Caco-2 (cell line): ENCODE data around the gene VWA2. TPM values are rescaled to one million over a fixed set of nuclear protein-coding genes. Genes with fewer than 3 reads are reported as not detected.

ENCODE experiments used
- BruUV-seq: library from RNA; stranded (reverse); fragments of 400-500 nt; replicated peaks from 2 replicates; lab custom pipeline; 2021; lab: Mats Ljungman, UMichigan
- CTCF ChIA-PET: fragments of 300-600 bp; sonication (Branson Sonifier 250); formaldehyde crosslinking; loops from one replicate; lab custom pipeline; 2022; ENCODE audit warnings: antibody characterized with exemption; lab: Charles Lee
- POLR2A ChIA-PET: fragments of 300-600 bp; sonication (Branson Sonifier 250); formaldehyde crosslinking; loops from one replicate; lab custom pipeline; 2022; ENCODE audit warnings: antibody characterized with exemption; lab: Charles Lee
- DNase-seq, 2 experiments: peaks; one replicate each; pipeline versions ENCODE4 v3.0.0 to v3.0.0-alpha.2; 2020 to 2022
- H3K27me3 ChIP-seq: replicated peaks from 2 replicates; pipeline ENCODE4 v1.6.0; 2011; ENCODE audit warnings: low read length; ENCODE audit not compliant: control insufficient read depth, insufficient read depth
- H3K36me3 ChIP-seq: 2 replicates; pipeline ENCODE4 v1.5.1; 2011; ENCODE audit warnings: low read length; ENCODE audit not compliant: control insufficient read depth, insufficient read depth
- H3K4me1 ChIP-seq: fragments of 250-450 bp; sonication (Bioruptor Pico); 2 replicates; pipeline ENCODE4 v1.5.1; 2020; ENCODE audit warnings: mild to moderate bottlenecking
- H3K4me3 ChIP-seq: 2 replicates; pipeline ENCODE4 v1.5.1; 2011; ENCODE audit warnings: low read depth, mild to moderate bottlenecking, control low read depth, low read length
- H3K9me3 ChIP-seq: fragments of 250-450 bp; sonication (Bioruptor Pico); 2 replicates; pipeline ENCODE4 v1.5.1; 2020; ENCODE audit warnings: mild to moderate bottlenecking, moderate library complexity
- H3K27ac Mint-ChIP-seq: one replicate; pipeline ENCODE4 v1.8.0; 2022; ENCODE audit warnings: mixed read lengths; ENCODE audit not compliant: unreplicated experiment
- H3K27me3 Mint-ChIP-seq: one replicate; pipeline ENCODE4 v1.8.0; 2022; ENCODE audit warnings: mixed read lengths; ENCODE audit not compliant: insufficient read depth, unreplicated experiment
- H3K36me3 Mint-ChIP-seq: one replicate; pipeline ENCODE4 v1.8.0; 2022; ENCODE audit warnings: mild to moderate bottlenecking, mixed read lengths; ENCODE audit not compliant: insufficient read depth, unreplicated experiment
- H3K4me1 Mint-ChIP-seq: one replicate; pipeline ENCODE4 v1.8.0; 2022; ENCODE audit warnings: low read depth, mixed read lengths; ENCODE audit not compliant: unreplicated experiment
- H3K4me3 Mint-ChIP-seq: one replicate; pipeline ENCODE4 v1.8.0; 2022; ENCODE audit warnings: mild to moderate bottlenecking, moderate library complexity, mixed read lengths; ENCODE audit not compliant: unreplicated experiment
- H3K9me3 Mint-ChIP-seq: one replicate; pipeline ENCODE4 v1.8.0; 2022; ENCODE audit warnings: mixed read lengths; ENCODE audit not compliant: unreplicated experiment
- CTCF ChIP-seq, 2 experiments: fragments of 200-600 bp in 1 of 2; IDR thresholded peaks; 1 replicate in 1 of 2; 2 replicates in 1 of 2; pipeline versions ENCODE4 v1.5.1 to v1.8.0; 2011 to 2022; ENCODE audit warnings: antibody characterized with exemption in 1 of 2, control low read depth in 1 of 2, inconsistent platforms in 1 of 2, low read depth in 1 of 2, low read length in 1 of 2, mild to moderate bottlenecking in 1 of 2, moderate library complexity in 1 of 2; ENCODE audit not compliant: insufficient read depth in 1 of 2, severe bottlenecking in 1 of 2, unreplicated experiment in 1 of 2
- intact Hi-C: fragments of 100-400 bp; cut with micrococcal nuclease; formaldehyde crosslinking; loops from one replicate; pipeline ENCODE4 v1.10.0; 2022; ENCODE audit not compliant: unreplicated experiment
- total RNA-seq: library from RNA; stranded (reverse); gene quantifications from 2 replicates; pipeline ENCODE4 v1.2.3, GENCODE V29; 2022

The VWA2 gene
- total RNA-seq, 1 experiment from 2014 or later = 1.2 TPM

DNA sequence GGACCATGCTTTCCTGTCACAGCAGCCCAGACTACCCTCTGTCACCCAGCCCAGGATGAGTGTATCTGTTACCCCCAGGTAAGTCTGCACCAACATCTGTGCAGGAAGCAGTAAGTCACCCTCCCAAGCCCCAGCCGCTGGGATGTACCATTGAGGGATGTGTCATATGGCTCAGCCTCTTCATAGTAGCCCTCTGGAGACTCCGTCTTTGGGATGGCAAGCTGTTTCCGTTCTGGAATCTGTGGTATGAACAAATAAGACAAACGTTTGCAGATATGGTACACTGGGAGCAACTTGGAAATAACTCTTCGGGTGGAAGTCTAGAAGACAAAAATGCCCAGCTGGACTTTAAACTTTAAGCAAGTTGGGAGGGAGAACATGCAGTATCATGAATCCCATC lies 84.0 kb downstream of the VWA2 start:
- Mint-ChIP-seq H3K27me3 (no peaks in the 10 kb centered on the region), H3K36me3 (no peaks in the 10 kb centered on the region), H3K4me3 (no peak overlapping the region), H3K9me3 (peaks cover 12% of the 10 kb centered on the region), H3K4me1 (peaks cover 31% of the 10 kb centered on the region), H3K27ac (peak overlapping the region; percentile 21)
- POLR2A ChIA-PET = no interaction called here
- Histone ChIP-seq H3K27me3 (no peaks in the 10 kb centered on the region), H3K9me3 (no peaks in the 10 kb centered on the region), H3K36me3 (no peaks in the 10 kb centered on the region), H3K4me3 (no peak overlapping the region), H3K4me1 (peaks cover 33% of the 10 kb centered on the region)
- intact Hi-C loops = no loop called here
- no TSS peak for BruUV-seq
- peak; percentile 33 to 58 for DNase-seq
- CTCF ChIA-PET = interaction anchor here (1.0 to 2.2 kb wide), 2 partner anchors 19 to 26 kb away, joined by 9 to 11 read pairs; no protein-coding TSS in a partner anchor
- no peak for TF ChIP-seq CTCF (IDR thresholded peaks at IDR 0.05; ENCODE audit: insufficient read depth in 1 of 2, low read depth in 1 of 2, low read length in 1 of 2, severe bottlenecking in 1 of 2, unreplicated experiment in 1 of 2)

- no peak overlapping the region for H3K4me3 Mint-ChIP-seq
- peaks cover 9% of the 10 kb centered on the region for H3K9me3 Mint-ChIP-seq
- intact Hi-C loops = no loop called here
- Histone ChIP-seq H3K4me3 (no peak overlapping the region), H3K27me3 (no peaks in the 10 kb centered on the region), H3K9me3 (no peaks in the 10 kb centered on the region), H3K36me3 (no peaks in the 10 kb centered on the region), H3K4me1 (peaks cover 34% of the 10 kb centered on the region)
- ChIA-PET CTCF (interaction anchor here (1.4 kb wide), 1 partner anchor 22 kb away, joined by 4 read pairs; no protein-coding TSS in a partner anchor), POLR2A (no interaction called here)
- no peaks in the 10 kb centered on the region for H3K27me3 Mint-ChIP-seq
- no TSS peak for BruUV-seq
- no peaks in the 10 kb centered on the region for H3K36me3 Mint-ChIP-seq
- no peak for TF ChIP-seq CTCF (IDR thresholded peaks at IDR 0.05; ENCODE audit: insufficient read depth in 1 of 2, low read depth in 1 of 2, low read length in 1 of 2, severe bottlenecking in 1 of 2, unreplicated experiment in 1 of 2)
- peaks cover 29% of the 10 kb centered on the region for H3K4me1 Mint-ChIP-seq
- DNase-seq = no peak
- H3K27ac Mint-ChIP-seq = no peak overlapping the region
Measured at GRCh38 chr10:114326795-114327194, 87.7 kb downstream of the VWA2 start.

GRCh38 chr10:114327537-114328440 lies 88.7 kb downstream of the VWA2 start:
- Histone ChIP-seq H3K4me1 (peaks cover 25% of the 10 kb centered on the region), H3K4me3 (no peak overlapping the region), H3K36me3 (no peaks in the 10 kb centered on the region), H3K9me3 (no peaks in the 10 kb centered on the region), H3K27me3 (no peaks in the 10 kb centered on the region)
- no peak for TF ChIP-seq CTCF (IDR thresholded peaks at IDR 0.05; ENCODE audit: insufficient read depth in 1 of 2, low read depth in 1 of 2, low read length in 1 of 2, severe bottlenecking in 1 of 2, unreplicated experiment in 1 of 2)
- no TSS peak for BruUV-seq
- no peak overlapping the region for H3K4me3 Mint-ChIP-seq
- no peak for DNase-seq
- POLR2A ChIA-PET = interaction anchor here (0.5 kb wide), 1 partner anchor 131 kb away, joined by 4 read pairs; no protein-coding TSS in a partner anchor
- H3K36me3 Mint-ChIP-seq = no peaks in the 10 kb centered on the region
- no peaks in the 10 kb centered on the region for H3K27me3 Mint-ChIP-seq
- H3K27ac Mint-ChIP-seq = no peak overlapping the region
- CTCF ChIA-PET = interaction anchor here (0.6 kb wide), 1 partner anchor 13 kb away, joined by 4 read pairs; no protein-coding TSS in a partner anchor
- H3K9me3 Mint-ChIP-seq = no peaks in the 10 kb centered on the region
- H3K4me1 Mint-ChIP-seq = peaks cover 20% of the 10 kb centered on the region
- intact Hi-C loops = no loop called here
